AG09309 (cell line): ENCODE results near the gene PLA2G4A.

Source experiments
- DNase-seq: peaks from one replicate; pipeline ENCODE4 v3.0.0-alpha.2; 2010; ENCODE audit warnings: low read depth
- H3K4me3 ChIP-seq: 2 replicates; pipeline ENCODE4 v1.5.1; 2011; ENCODE audit warnings: mild to moderate bottlenecking, low read depth, low read length, moderate library complexity; ENCODE audit not compliant: control insufficient read depth
- TF ChIP-seq, protein P1 (sequence below): IDR thresholded peaks from 2 replicates; pipeline ENCODE4 v1.5.1; 2011; ENCODE audit warnings: mild to moderate bottlenecking, low read depth, low read length, inconsistent platforms; ENCODE audit not compliant: insufficient read depth, control insufficient read depth; ENCODE audit errors: missing control alignments

The PLA2G4A gene

DNA sequence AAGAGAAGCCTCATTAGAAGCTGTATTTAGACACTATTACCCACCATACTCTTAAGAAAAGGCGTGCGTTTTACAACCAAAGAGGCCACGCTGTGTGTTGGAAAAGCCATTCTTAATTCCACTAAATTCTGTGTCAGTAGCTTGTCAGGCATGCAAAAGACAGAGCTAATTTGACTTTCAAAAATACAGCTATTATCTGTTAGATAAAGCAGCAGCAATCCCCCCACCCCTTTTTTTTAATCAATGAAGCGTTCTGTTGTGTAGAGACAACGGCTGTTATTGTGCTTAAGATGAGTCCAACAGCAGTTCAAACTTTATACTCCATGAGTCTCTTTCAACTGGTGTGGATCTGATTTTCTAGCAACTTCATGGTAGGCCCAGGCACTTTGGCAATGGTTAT is 43.5 kb downstream of the PLA2G4A start:
- no peak for DNase-seq
- no peak overlapping the region for H3K4me3 ChIP-seq
- TF ChIP-seq, protein P1, sequence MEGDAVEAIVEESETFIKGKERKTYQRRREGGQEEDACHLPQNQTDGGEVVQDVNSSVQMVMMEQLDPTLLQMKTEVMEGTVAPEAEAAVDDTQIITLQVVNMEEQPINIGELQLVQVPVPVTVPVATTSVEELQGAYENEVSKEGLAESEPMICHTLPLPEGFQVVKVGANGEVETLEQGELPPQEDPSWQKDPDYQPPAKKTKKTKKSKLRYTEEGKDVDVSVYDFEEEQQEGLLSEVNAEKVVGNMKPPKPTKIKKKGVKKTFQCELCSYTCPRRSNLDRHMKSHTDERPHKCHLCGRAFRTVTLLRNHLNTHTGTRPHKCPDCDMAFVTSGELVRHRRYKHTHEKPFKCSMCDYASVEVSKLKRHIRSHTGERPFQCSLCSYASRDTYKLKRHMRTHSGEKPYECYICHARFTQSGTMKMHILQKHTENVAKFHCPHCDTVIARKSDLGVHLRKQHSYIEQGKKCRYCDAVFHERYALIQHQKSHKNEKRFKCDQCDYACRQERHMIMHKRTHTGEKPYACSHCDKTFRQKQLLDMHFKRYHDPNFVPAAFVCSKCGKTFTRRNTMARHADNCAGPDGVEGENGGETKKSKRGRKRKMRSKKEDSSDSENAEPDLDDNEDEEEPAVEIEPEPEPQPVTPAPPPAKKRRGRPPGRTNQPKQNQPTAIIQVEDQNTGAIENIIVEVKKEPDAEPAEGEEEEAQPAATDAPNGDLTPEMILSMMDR, result no peak

DNA sequence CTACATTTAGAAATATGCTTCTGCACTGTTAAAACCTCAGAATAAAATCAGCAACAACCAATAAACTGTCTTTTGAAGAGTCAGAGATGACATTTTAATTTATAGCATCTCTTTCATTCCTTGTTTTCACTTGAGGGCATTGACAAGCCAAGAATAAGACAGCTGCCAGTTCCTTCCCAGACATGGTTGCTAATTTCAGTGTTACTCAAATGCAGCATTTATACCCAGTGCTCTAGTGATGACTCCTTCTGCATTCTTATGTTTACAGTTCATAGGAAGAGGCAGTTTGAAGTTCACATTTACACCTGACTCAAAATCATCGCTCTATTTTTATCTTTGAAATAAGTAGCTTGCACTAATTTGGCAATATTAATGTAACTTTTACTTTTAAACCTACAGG is 44.9 kb downstream of the PLA2G4A start:
- DNase-seq, result no peak
- no peak overlapping the region for H3K4me3 ChIP-seq
- TF ChIP-seq, protein P1, result no peak

DNA sequence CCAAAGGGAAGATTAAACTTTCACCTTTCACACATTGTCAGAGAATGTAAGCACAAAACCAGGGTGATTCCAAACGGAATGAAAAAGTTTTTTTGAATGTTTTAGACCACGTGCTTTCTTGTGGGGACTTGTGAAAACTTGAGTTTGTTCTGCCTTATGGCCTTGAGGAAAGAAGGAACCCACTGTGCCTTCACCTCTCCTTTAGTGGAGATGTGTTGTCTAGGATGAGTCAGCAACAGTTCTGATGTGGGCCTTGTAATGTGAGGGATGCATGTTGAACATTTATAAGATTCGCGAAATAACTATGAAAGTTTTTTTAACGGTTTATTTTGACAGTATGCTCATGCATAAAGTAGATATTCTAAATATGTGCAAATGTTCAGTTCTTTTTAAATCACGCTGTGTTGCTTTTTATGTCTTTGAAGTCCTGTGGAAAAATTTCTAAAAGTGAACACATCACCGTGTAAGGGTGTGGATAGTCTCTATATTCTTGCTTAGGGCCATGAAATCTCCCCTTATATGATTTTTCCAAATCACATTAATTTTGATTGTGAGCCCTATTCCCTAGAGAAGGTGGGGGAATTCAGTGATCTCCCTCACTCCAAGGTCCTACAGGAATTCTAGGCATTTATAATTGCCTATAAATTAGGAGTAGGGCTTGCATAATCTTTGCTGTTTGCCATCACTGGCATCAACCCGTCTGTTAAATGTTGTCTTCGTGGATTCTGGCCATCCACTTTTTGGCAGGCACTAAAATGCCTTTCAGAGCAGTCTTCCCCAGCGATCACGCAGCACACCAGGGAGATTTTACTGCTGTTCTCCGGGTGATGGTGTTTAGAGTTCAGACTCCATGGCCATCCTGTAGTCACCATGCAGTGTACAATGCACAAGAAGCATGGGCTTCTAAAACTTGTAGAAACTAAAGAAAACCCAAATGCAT is 47.4 kb downstream of the PLA2G4A start:
- no peak overlapping the region for H3K4me3 ChIP-seq
- no peak for DNase-seq
- TF ChIP-seq, protein P1, result no peak

DNA sequence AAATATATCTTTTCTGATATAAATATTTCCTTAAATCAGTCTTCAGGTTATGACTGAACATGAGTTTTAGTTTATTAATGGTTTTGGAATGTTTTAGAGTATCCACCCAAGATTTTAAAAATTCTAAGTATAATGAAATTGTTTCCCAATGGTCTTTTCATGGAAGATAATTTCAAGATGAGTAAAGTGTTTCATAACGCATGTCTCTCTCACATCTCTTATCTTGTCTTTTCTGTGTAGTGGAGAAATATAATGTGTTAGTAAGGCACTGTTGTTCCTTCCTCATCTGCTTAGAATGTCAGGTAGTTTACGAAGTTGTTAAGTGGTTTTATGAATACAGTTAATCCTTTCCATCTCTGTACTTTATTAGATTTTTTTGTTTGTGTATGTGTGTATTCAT is 49.6 kb downstream of the PLA2G4A start:
- H3K4me3 ChIP-seq, result no peak overlapping the region
- no peak for DNase-seq
- TF ChIP-seq, protein P1, result no peak

DNA sequence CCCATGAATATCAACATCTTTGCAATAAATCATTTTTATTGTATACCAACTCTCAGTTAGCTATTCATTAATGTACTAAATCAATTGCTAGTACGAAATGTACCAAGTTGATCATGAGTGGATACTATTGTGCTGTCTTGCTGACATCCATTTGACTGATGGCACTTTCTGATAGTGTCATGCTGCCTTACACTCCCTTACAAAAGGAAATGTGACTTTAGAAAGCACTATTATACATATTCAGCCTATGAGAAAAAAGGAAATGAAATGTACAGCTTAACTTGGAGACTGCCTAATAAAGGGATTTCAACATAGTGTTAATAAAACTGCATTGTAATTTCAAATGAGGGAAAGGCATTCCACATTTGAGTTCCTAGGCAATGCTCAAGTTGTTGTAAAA is 52.2 kb downstream of the PLA2G4A start:
- TF ChIP-seq, protein P1, result no peak
- no peak overlapping the region for H3K4me3 ChIP-seq
- DNase-seq, result no peak

DNA sequence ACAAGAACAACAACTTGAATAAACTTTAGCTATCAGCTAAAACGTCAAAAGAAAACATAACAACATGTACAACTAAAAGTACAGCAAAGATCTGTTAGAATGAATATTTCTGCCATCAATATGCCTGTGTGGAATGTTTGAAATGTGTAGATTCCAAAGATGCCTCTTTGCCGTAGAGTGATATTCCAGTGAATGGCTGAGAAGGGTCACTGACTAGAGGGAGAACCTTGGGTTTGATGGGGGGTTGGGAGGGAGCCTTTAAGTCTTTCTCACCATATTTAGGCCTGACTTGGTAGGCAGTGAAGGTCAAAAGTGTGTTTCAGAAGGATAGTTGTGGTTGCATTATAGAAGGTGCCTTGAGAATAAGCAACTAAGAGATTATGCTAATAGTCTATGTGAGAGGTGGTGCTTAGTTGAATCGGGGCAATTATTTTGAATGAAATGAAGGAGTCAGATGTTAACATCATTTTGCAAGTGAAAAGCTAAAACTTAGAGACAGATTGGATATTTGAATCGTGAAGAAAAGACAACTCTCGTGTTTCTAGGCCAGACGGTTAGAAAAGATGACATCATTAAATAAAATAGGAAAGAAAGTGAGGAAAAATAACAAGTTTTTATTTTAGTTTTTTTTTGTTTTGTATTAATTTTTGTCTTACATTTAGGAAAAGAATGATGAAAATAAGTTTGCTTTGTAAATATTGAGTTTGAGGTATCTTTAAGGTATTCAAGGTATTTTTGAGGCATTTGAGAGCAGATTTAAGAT is 53.8 kb downstream of the PLA2G4A start:
- TF ChIP-seq, protein P1, result no peak
- DNase-seq, result no peak
- no peak overlapping the region for H3K4me3 ChIP-seq
